Left renal cortex interstitium (tissue), 4 donors: ENCODE data around the gene HOXC12. TPM values are rescaled to one million over a fixed set of nuclear protein-coding genes. Genes with fewer than 3 reads are reported as not detected.

Experiments
- DNase-seq, 4 donors: peaks; one replicate each; pipeline ENCODE4 v3.0.0-alpha.2; 2013; ENCODE audit warnings: low read depth in 4 of 4, low spot score in 2 of 4, missing footprints in 1 of 4
- polyA plus RNA-seq, 4 donors: library from polyadenylated mRNA; unstranded; fragments of 120-200 nt; gene quantifications; one replicate each; pipeline ENCODE4 v1.2.1, GENCODE V29; 2013; ENCODE audit not compliant: insufficient read length in 4 of 4

Gene HOXC12
- polyA plus RNA-seq, 4 donors = not detected

DNA sequence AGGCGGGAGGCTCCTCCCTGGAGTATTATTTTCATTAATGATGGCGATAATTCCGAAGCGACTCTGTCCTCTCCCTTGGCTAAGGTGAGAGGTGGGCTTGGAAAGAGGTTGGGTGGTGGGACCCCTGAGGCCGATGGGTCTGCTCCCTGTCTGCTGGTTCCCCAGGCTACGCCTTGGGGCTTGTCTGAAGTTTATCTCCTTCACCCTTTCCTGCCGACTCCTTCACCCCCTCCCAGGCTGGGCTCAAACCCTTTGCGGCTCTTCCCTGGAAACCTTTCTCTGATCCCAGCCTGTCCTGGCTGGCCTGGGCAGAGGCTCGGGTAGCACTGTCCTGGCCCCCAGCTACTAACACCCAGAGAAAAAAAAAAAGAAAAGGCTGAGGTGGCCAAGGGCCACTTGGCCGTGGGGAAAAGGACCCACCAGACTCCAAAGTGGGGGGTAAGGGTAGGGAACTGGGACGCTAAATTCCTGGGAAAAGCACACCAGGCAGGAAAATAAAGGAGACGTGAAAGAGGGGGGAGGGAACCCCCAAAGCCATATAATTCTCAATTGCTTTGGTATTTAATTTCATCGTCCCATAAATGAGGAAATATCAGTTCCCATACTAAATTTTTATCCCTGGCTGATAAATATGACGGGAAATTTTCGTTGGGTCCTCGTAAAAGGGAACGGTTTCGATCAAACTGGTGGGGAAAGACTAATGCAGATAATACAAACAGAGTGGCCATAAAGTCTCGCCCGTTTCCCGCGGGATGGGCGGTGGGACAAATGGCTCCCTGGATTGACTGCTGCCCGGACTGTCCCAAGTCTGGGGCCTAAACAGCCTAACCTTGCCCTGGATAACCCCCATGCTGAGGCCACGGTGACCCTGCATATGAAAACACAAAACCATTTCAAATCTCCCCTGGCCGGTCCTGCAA is 28.2 kb downstream of the HOXC12 start:
- DNase-seq = no peak

DNA sequence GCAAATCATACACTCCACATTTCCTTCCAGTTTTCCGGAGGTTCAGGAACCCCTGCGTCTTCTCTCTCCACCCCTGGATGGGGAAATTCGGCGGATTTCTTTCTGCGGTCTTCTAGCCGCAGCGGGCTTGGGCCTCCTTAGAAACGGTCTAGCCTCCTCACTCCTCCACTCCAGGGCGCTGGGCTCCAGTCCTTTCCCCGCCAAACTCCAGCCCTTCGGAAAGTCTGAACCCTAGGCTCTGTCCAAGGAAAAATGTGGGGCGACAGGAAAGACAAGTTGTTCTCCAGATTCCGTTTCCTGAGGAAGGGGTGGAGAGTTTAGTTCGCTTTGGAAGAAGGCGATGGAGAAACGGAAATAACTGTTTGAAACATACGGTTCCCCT is 28.9 kb downstream of the HOXC12 start:
- DNase-seq = no peak

DNA sequence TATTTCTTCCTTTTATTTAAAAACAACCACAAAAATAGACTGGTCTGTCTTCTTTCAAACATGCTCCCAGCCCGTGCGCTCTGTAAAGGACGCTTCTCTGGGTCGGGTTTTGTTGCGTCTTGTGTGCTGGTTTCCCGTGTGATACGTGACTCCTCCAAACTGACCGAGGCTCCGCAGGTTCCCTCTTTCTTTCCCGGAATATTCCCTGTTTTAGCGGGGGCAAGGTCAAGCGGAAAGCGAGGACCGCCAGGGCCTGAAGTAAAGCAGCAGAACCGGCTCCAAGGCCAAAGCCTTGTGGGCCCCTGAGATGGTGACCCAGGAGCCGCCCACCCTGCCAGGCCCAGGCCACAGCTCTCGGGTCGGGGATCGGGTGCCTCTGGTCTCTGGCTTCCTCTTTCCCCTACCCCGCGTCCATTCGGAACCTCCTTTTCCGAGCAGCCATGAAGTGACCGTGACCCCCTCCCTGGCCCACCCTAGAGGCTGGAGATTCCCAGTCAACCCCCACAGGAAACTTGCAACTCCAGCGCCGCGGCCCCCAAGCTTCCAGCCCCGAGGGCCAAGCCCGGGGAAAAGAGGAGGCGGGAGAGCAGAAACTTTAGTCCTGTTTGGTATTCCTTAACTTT is 29.4 kb downstream of the HOXC12 start:
- DNase-seq = no peak

- peak in 3 of 4 donors; percentile 96 to 99 (median 98) for DNase-seq
Measured at GRCh38 chr12:53984901-53985691, 30.4 kb downstream of the HOXC12 start, which contains the start of gene HOXC10. Gene HOXC10 (plus strand): TSS chr12:53985146. CDS start chr12:53985260, 114 bp downstream.

- no peak for DNase-seq
Measured at GRCh38 chr12:53985692-53985993, 30.9 kb downstream of the HOXC12 start.

DNA sequence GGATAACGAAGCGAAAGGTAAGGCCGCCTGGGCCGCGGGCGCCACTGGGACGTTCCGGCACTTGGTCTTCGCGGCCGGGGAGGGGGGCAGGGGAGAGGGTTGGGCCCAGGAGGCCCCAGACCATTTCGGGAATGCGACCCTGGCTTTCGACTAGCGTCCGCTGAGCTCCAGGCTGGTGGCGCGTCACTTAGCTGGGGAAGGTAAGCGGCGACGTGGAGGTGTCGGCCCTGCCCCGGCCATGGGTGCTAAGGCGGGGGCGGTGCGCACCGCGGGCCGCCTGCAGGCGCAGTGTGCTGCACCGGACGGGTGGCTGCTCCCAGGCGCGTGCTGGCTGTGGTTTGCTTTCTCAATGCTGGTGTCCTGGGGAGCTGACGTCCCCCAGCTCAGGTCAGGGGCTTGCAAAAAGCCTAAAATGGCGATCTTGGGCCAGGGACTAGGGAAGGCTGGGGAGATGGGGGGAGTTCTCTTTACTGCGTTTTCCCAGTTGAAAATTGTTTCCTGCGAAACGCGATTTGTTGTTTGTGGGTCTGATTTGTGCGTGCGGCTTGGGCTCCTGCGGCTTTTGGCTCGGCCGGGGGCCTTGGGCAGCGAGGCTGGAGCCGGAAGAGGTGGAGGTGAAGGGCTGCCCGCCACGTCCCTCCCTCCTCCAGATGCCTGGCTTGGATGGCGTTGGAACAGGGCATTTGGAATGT is 31.4 kb downstream of the HOXC12 start:
- DNase-seq = no peak

DNA sequence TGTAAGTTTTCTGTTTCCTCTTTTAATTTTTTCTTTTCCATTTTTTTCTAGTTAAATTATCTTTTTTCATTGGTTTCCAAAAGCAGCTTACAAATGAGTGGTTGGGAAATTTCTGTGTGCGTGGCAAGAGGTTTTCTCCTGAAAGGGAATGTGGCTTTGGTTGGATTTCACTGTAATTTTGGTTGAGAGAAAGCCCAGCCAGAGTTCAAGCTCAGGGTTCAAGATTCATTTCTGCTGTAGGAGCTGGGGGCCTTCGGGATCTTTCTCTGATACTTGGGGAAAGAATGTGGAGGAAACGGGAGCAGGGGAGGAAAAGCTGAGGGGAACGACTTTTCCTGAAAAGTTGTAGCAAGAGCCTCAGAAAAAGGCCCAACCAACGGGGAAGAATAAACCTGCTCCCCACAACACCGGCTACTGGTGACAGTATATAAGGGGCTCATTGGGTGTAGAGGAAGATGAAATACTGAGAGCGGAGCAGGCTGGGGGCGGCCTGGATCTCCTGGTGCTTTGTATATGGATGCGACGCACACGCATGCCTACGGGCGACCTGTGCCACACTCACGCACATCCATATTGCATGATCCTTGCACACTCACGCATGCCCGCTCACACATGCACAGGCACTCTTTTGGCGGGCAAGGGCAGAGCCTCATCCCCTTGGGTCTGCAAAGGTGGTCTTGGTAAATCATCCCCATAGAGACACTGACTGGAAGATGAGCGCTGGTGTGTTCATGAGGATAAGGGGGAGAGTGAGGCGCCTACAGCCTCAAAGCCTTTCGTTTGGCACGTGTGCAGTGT is 32.2 kb downstream of the HOXC12 start:
- no peak for DNase-seq

- no peak for DNase-seq
Measured at GRCh38 chr12:53987787-53988230, 33.1 kb downstream of the HOXC12 start.

GRCh38 chr12:53988541-53989226 is 34.0 kb downstream of the HOXC12 start:
- DNase-seq = no peak

- peak in 1 of 4 donors; percentile 53 for DNase-seq
Measured at GRCh38 chr12:53989227-53990113, 34.8 kb downstream of the HOXC12 start.

GRCh38 chr12:53990311-53991076 is 35.8 kb downstream of the HOXC12 start:
- DNase-seq = no peak

DNA sequence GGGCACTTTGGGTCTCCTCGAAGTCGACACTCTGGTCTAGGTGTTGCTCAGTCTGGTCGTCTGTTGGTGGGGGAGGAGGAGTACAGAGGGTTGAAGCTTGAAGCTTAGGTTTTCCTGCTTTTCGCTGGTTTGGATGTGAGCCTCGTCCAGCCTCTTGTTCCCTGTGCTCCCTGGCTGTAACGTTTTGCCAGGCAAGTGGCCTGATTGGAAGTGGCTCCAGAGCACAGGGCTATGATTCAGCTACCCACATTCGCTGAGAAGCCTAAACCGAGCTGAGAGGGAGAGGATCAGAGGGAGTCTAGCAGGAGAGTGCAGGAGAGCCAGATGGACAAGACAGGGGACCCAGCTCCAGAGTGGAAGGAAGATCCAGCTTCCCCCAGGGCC is 36.4 kb downstream of the HOXC12 start:
- no peak for DNase-seq

GRCh38 chr12:53992377-53992889 is 37.7 kb downstream of the HOXC12 start:
- no peak for DNase-seq

DNA sequence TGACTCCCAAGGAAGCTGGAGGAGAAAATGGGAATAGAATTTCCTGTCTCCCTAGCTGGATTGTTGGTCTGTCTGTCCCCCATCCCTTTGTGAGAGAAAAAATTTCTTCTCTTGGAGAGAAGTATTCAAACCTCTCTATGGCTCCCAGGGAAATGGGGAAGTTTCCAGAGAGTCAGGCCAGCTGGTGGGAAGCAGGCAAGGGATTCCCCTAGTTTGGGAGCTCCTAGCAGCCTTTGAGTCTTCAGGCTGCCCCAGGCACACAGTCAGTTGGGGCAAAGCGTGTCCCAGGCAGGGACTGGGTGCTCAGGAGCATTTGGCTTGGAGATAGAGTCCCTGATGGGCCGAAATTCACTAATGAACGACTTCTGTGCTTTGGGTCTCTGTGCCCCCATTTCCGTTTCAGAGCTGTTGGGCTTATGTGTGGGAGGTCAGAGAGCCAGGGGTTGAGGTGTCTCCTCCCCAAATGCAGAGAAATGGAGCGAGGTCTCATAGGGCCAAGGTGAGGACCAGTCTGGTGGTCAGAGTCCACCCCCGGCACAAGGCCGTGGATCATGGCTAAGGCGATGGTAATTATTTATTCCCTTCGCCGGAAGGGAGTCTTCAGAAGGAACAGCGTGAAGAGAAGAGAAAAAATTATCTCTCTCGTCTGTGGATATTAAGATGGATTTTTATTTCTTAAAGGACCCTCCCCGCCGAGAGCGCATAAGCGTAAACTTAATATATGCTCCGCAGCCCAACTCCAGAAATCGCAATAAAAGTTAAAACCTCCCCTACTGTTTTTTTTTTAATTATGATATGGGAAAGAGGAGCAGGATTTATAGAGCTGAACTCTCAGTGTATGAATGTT is 38.7 kb downstream of the HOXC12 start:
- DNase-seq = no peak

GRCh38 chr12:53994009-53994263 is 39.2 kb downstream of the HOXC12 start:
- no peak for DNase-seq

GRCh38 chr12:53994264-53995001 is 39.7 kb downstream of the HOXC12 start:
- no peak for DNase-seq
